Measurements from ENCODE around the gene MATCAP1.

DNA sequence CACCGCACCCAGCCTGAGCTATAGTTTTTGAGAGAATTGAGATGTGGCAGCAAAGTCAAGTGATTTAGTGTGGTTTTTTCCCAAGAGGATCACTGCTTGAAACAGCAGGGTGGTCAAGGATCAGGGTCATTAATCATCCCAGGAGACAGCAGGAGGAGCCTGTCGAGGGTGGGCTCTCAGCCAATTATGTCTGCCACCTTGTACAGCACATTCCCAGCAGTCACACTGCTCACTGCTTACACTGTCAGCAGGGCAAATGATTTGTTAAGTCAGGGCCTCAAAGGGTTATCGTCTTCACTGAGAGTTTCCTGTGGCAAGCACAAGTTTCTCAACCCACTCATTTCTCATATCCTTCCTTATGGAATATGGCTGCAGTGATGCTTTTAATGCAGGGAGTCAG lies 46.2 kb downstream of the MATCAP1 start:
- TF ChIP-seq POLR2A (IDR thresholded peaks at IDR 0.05) = no peak
- TF ChIP-seq, protein P1, sequence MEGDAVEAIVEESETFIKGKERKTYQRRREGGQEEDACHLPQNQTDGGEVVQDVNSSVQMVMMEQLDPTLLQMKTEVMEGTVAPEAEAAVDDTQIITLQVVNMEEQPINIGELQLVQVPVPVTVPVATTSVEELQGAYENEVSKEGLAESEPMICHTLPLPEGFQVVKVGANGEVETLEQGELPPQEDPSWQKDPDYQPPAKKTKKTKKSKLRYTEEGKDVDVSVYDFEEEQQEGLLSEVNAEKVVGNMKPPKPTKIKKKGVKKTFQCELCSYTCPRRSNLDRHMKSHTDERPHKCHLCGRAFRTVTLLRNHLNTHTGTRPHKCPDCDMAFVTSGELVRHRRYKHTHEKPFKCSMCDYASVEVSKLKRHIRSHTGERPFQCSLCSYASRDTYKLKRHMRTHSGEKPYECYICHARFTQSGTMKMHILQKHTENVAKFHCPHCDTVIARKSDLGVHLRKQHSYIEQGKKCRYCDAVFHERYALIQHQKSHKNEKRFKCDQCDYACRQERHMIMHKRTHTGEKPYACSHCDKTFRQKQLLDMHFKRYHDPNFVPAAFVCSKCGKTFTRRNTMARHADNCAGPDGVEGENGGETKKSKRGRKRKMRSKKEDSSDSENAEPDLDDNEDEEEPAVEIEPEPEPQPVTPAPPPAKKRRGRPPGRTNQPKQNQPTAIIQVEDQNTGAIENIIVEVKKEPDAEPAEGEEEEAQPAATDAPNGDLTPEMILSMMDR (IDR thresholded peaks at IDR 0.05) = no peak
